Naive thymus-derived CD4-positive, alpha-beta T cell (primary cell): Measurements from ENCODE around the gene OR4K5. TPM values are rescaled to one million over a fixed set of nuclear protein-coding genes. Genes with fewer than 3 reads are reported as not detected.
"Not testable (repeated sequence)": the region's sequence is repeated elsewhere in the genome, so short reads cannot be mapped to it uniquely, and the experiment has no call there.

Experiments used
- ATAC-seq: fragments of 150-1000 bp; cut with Tn5 transposase; 2 replicates; pipeline ENCODE4 v1.10.0; 2021; ENCODE audit warnings: mild to moderate bottlenecking, moderate library complexity
- CTCF ChIA-PET: fragments of 350-600 bp; sonication (Branson Sonifier 250); formaldehyde crosslinking; loops from one replicate; lab custom pipeline; 2021; ENCODE audit warnings: antibody characterized with exemption; lab: Charles Lee
- POLR2A ChIA-PET: fragments of 350-600 bp; sonication (Branson Sonifier 250); formaldehyde crosslinking; loops from one replicate; lab custom pipeline; 2021; ENCODE audit warnings: antibody characterized with exemption, inconsistent platforms; lab: Charles Lee
- DNase-seq, 9 donors: peaks; one replicate each; pipeline versions ENCODE4 v3.0.0 to v3.0.0-alpha.2; 2020 to 2022; ENCODE audit warnings: mixed read lengths in 1 of 9
- H3K27ac ChIP-seq: one replicate; pipeline ENCODE4 v1.7.0; 2013; ENCODE audit warnings: mild to moderate bottlenecking, low read depth, low read length, moderate library complexity
- H3K27me3 ChIP-seq, 2 donors: one replicate each; pipeline ENCODE4 v1.7.0; 2013; ENCODE audit warnings: low read length in 2 of 2, mild to moderate bottlenecking in 2 of 2, moderate library complexity in 2 of 2; ENCODE audit not compliant: control insufficient read depth in 2 of 2, insufficient read depth in 2 of 2
- H3K36me3 ChIP-seq, 3 experiments: 1 replicate in 2 of 3; 2 replicates in 1 of 3; pipeline ENCODE4 v1.7.0; 2013; ENCODE audit warnings: low read length in 3 of 3, mild to moderate bottlenecking in 3 of 3, moderate library complexity in 1 of 3; ENCODE audit not compliant: insufficient read depth in 3 of 3, control insufficient read depth in 2 of 3
- H3K4me1 ChIP-seq, 2 donors: one replicate each; pipeline ENCODE4 v1.7.0; 2013; ENCODE audit warnings: low read length in 2 of 2, mild to moderate bottlenecking in 2 of 2, moderate library complexity in 1 of 2; ENCODE audit not compliant: control insufficient read depth in 2 of 2, insufficient read depth in 2 of 2
- H3K4me3 ChIP-seq: 2 replicates; pipeline ENCODE4 v1.7.0; 2013; ENCODE audit warnings: mild to moderate bottlenecking, low read length
- H3K9me3 ChIP-seq, 3 experiments: 1 replicate in 2 of 3; 2 replicates in 1 of 3; pipeline ENCODE4 v1.7.0; 2013; ENCODE audit warnings: low read length in 3 of 3; ENCODE audit not compliant: control insufficient read depth in 2 of 3
- H3K27ac Mint-ChIP-seq, 9 donors: one replicate each; pipeline ENCODE4 v1.8.0; 2020 to 2022; ENCODE audit warnings: mixed read lengths in 9 of 9, mild to moderate bottlenecking in 8 of 9, moderate library complexity in 5 of 9, inconsistent platforms in 2 of 9
- H3K27me3 Mint-ChIP-seq, 5 donors: one replicate each; pipeline ENCODE4 v1.8.0; 2021 to 2022; ENCODE audit warnings: mixed read lengths in 5 of 5, mild to moderate bottlenecking in 1 of 5
- H3K36me3 Mint-ChIP-seq, 5 donors: one replicate each; pipeline ENCODE4 v1.8.0; 2020 to 2022; ENCODE audit warnings: mixed read lengths in 5 of 5, mild to moderate bottlenecking in 3 of 5, inconsistent platforms in 1 of 5
- H3K4me1 Mint-ChIP-seq, 7 donors: one replicate each; pipeline ENCODE4 v1.8.0; 2020 to 2022; ENCODE audit warnings: mixed read lengths in 7 of 7, mild to moderate bottlenecking in 3 of 7, inconsistent platforms in 1 of 7
- H3K4me3 Mint-ChIP-seq, 10 donors: one replicate each; pipeline ENCODE4 v1.8.0; 2020 to 2022; ENCODE audit warnings: mild to moderate bottlenecking in 10 of 10, mixed read lengths in 10 of 10, moderate library complexity in 6 of 10, inconsistent platforms in 2 of 10
- H3K9me3 Mint-ChIP-seq, 11 donors: one replicate each; pipeline ENCODE4 v1.8.0; 2020 to 2022; ENCODE audit warnings: mixed read lengths in 11 of 11, mild to moderate bottlenecking in 4 of 11, inconsistent platforms in 1 of 11, moderate library complexity in 1 of 11
- intact Hi-C, 2 donors: fragments of 100-400 bp; cut with micrococcal nuclease; formaldehyde crosslinking; loops; one replicate each; pipeline ENCODE4 v1.15.1; 2023
- polyA plus RNA-seq, 2 donors: library from polyadenylated mRNA; unstranded; fragments of 300-500 nt; fragmentation: Illumina TruSeq; gene quantifications; one replicate each; pipeline ENCODE4 v1.2.3, GENCODE V29; 2021
- total RNA-seq, 6 experiments: library from RNA in 5 of 6; stranded (reverse) in 5 of 6; gene quantifications; 1 replicate in 5 of 6; 2 replicates in 1 of 6; pipeline ENCODE4 v1.2.3 and lab custom pipeline; 2021 to 2026

OR4K5 gene
- total and polyA plus RNA-seq, 7 experiments from 2014 or later, result not detected

DNA sequence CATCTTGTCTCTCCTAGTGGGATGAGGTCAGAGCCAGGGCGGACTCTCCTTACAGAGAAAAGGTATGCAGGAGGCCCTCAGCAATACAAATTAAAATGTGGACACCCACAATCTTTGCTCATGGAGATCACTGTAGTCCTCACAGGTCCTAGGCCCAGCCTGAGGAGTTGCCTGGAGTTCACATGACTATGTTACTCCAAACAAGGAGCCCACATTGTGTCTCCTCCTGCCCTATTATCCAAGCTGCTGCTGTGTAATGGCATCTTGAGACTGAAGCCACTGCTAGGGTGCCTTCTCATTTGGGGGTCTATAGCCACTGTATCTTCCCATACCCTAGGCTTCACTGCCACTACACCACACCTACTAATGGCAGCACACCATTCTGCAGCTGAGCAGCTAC, 21.3 kb downstream of the OR4K5 start:
- H3K4me3 ChIP-seq, result no peak overlapping the region
- H3K4me1 ChIP-seq, result no peaks in the 10 kb centered on the region
- peaks cover 0 to 1% (median 0%) of the 10 kb centered on the region in 7 donors for H3K4me1 Mint-ChIP-seq
- peaks cover 0 to 14% (median under 1%) of the 10 kb centered on the region in 11 donors for H3K9me3 Mint-ChIP-seq
- no peaks in the 10 kb centered on the region for H3K27me3 Mint-ChIP-seq
- no peaks in the 10 kb centered on the region for H3K36me3 ChIP-seq
- H3K36me3 Mint-ChIP-seq, result no peaks in the 10 kb centered on the region
- H3K27ac Mint-ChIP-seq, result no peak overlapping the region
- H3K4me3 Mint-ChIP-seq, result no peak overlapping the region
- ChIA-PET CTCF (interaction anchor here (1.2 kb wide), 1 partner anchor 10 kb away, joined by 3 read pairs; no protein-coding TSS in a partner anchor), POLR2A (no interaction called here)
- H3K27me3 ChIP-seq, result no peaks in the 10 kb centered on the region
- DNase-seq, result no peak
- no peaks in the 10 kb centered on the region for H3K9me3 ChIP-seq
- ATAC-seq, result no peak
- no peak overlapping the region for H3K27ac ChIP-seq
- intact Hi-C loops, result no loop called here

DNA sequence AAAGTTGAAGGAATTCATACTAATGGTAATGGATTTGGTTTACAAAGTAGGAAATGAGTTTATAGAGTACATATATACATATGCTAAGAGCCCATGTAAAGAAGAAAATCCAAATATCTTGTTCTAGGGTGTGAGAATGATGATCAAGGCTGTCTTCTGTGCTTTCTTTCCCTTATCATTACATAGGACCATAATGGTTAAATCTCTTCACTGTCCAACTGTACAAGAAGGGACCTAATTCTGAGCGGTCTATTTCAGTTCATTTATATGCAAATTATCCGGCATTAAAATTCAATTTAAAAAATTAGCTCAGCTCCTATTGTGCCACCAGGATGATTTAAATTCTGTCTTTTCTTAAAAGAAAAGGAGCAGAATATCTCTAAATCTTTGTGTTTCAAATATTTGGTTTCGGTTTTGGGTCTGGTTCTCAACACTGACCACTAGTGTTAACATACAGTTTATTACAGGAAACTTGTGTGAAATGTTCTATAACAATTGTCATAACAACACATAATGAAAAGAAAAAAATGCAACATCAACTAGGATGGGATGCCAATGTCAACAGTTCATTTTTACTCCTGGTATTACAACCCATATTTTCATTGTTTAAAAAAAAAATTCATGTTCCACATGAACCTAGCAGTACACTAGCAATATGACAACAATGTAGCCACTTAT, 27.1 kb downstream of the OR4K5 start:
- no peaks in the 10 kb centered on the region for H3K27me3 ChIP-seq
- POLR2A ChIA-PET, result interaction anchor here (1.1 kb wide), 1 partner anchor 11 kb away, joined by 4 read pairs; no protein-coding TSS in a partner anchor
- no peak for DNase-seq
- Mint-ChIP-seq H3K9me3 (peaks cover 0 to 17% (median 3%) of the 10 kb centered on the region in 11 donors), H3K27me3 (no peaks in the 10 kb centered on the region), H3K4me3 (no peak overlapping the region), H3K4me1 (peaks cover 0 to 8% (median 0%) of the 10 kb centered on the region in 7 donors), H3K27ac (no peak overlapping the region), H3K36me3 (no peaks in the 10 kb centered on the region)
- no peaks in the 10 kb centered on the region for H3K9me3 ChIP-seq
- H3K27ac ChIP-seq, result no peak overlapping the region
- CTCF ChIA-PET, result no interaction called here
- H3K4me3 ChIP-seq, result no peak overlapping the region
- H3K4me1 ChIP-seq, result no peaks in the 10 kb centered on the region
- intact Hi-C loops, result no loop called here
- no peaks in the 10 kb centered on the region for H3K36me3 ChIP-seq
- peak; percentile 44 for ATAC-seq

DNA sequence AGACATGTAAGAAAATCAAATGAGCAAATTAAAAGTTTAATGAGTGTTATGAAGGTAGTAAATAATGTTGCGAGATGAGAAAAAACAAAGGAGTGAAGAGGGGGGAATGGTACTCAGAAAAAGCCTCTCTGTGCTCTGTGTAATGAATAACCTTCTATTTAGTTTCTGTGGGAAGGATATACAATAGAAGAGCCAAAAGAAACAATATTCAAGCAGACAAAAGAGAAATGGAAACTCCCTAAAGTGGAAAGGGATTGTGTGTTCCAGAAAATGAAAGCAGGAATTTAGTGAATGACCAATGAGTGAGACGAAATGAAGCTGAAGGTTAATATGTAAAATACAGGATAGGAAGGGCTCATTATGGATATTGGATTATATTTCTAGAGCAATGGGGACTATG, 28.8 kb downstream of the OR4K5 start:
- CTCF ChIA-PET, result no interaction called here
- Histone ChIP-seq H3K27ac (no peak overlapping the region), H3K27me3 (no peaks in the 10 kb centered on the region), H3K4me1 (no peaks in the 10 kb centered on the region), H3K36me3 (no peaks in the 10 kb centered on the region), H3K4me3 (no peak overlapping the region), H3K9me3 (no peaks in the 10 kb centered on the region)
- Mint-ChIP-seq H3K9me3 (peaks cover 0 to 17% (median 3%) of the 10 kb centered on the region in 11 donors), H3K36me3 (no peaks in the 10 kb centered on the region), H3K4me3 (no peak overlapping the region), H3K27me3 (no peaks in the 10 kb centered on the region), H3K4me1 (peaks cover 0 to 8% (median 0%) of the 10 kb centered on the region in 7 donors), H3K27ac (no peak overlapping the region)
- POLR2A ChIA-PET, result no interaction called here
- intact Hi-C loops, result no loop called here
- DNase-seq, result no peak
- no peak for ATAC-seq

DNA sequence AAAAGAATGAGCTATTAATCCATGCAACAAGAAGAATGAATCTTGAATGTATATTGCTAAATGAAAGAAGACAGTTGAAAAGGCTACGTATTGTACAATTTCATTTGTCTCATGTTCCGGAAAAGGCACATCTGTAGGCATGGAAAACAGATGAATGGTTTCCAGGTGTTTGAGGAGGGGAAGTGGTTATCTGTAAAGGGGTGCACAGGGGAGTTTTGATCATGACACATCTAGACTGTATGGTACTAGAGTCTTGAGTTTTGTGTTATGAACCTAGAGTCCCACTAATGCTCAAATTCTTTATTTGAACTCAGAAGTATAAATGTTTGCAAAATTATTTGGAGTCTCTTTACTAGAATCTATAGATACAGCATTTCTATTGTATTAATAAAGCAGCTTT, 49.3 kb downstream of the OR4K5 start:
- H3K27me3 ChIP-seq, POLR2A ChIA-PET, H3K36me3 Mint-ChIP-seq, H3K36me3 ChIP-seq, H3K27me3 Mint-ChIP-seq, DNase-seq, CTCF ChIA-PET, H3K9me3 ChIP-seq, intact Hi-C loops, H3K4me3 ChIP-seq, ATAC-seq, H3K27ac ChIP-seq: not testable (repeated sequence)
- peak overlapping the region in 1 of 9 donors; percentile 30 for H3K27ac Mint-ChIP-seq
- H3K9me3 Mint-ChIP-seq, result peaks cover 0 to 26% (median 7%) of the 10 kb centered on the region in 11 donors
- peaks cover 0 to 12% of the 10 kb centered on the region in 2 donors for H3K4me1 ChIP-seq
- H3K4me3 Mint-ChIP-seq, result peak overlapping the region in 3 of 10 donors; percentile 27 to 48 (median 35)
- peaks cover 2 to 50% (median 33%) of the 10 kb centered on the region in 7 donors for H3K4me1 Mint-ChIP-seq

Other genes with a start within 250 kb of the OR4K5 start
- not detected for gene OR11H2, start 206.7 kb upstream of the OR4K5 start, total RNA-seq
- not detected for gene OR11H2, start 206.7 kb upstream of the OR4K5 start, polyA plus RNA-seq
- gene OR4Q3, start 177.0 kb upstream of the OR4K5 start, total RNA-seq, result not detected
- not detected for gene OR4Q3, start 177.0 kb upstream of the OR4K5 start, polyA plus RNA-seq
- not detected for gene OR4M1, start 147.1 kb upstream of the OR4K5 start, total RNA-seq
- gene OR4M1, start 147.1 kb upstream of the OR4K5 start, polyA plus RNA-seq, result not detected
- gene OR4N2, start 116.8 kb upstream of the OR4K5 start, total RNA-seq, result not detected
- not detected for gene OR4N2, start 116.8 kb upstream of the OR4K5 start, polyA plus RNA-seq
- not detected for gene OR4K2, start 45.5 kb upstream of the OR4K5 start, total RNA-seq
- not detected for gene OR4K2, start 45.5 kb upstream of the OR4K5 start, polyA plus RNA-seq
- gene OR4K1, start 10.3 kb downstream of the OR4K5 start, total RNA-seq, result not detected
- not detected for gene OR4K1, start 10.3 kb downstream of the OR4K5 start, polyA plus RNA-seq
- gene OR4K15, start 55.0 kb downstream of the OR4K5 start, total RNA-seq, result not detected
- gene OR4K15, start 55.0 kb downstream of the OR4K5 start, polyA plus RNA-seq, result not detected
- gene OR4Q2, start 81.6 kb downstream of the OR4K5 start, total RNA-seq, result not detected
- gene OR4Q2, start 81.6 kb downstream of the OR4K5 start, polyA plus RNA-seq, result not detected
- not detected for gene OR4K14, start 98.7 kb downstream of the OR4K5 start, total RNA-seq
- not detected for gene OR4K14, start 98.7 kb downstream of the OR4K5 start, polyA plus RNA-seq
- not detected for gene OR4K13, start 115.4 kb downstream of the OR4K5 start, total RNA-seq
- not detected for gene OR4K13, start 115.4 kb downstream of the OR4K5 start, polyA plus RNA-seq
- gene OR4L1, start 139.4 kb downstream of the OR4K5 start, total RNA-seq, result not detected
- gene OR4L1, start 139.4 kb downstream of the OR4K5 start, polyA plus RNA-seq, result not detected
- not detected for gene OR4K17, start 190.1 kb downstream of the OR4K5 start, total RNA-seq
- not detected for gene OR4K17, start 190.1 kb downstream of the OR4K5 start, polyA plus RNA-seq
- gene OR4N5, start 218.2 kb downstream of the OR4K5 start, total RNA-seq, result not detected
- gene OR4N5, start 218.2 kb downstream of the OR4K5 start, polyA plus RNA-seq, result not detected